ENCODE data around the gene UNC5A. TPM values are rescaled to one million over a fixed set of nuclear protein-coding genes. Genes with fewer than 3 reads are reported as not detected.
A peak's percentile ranks its signal among the peaks of the same experiment; 100 is the strongest.
"Not testable (repeated sequence)": the region's sequence is repeated elsewhere in the genome, so short reads cannot be mapped to it uniquely, and the experiment has no call there.

Gene UNC5A
- total RNA-seq, 1 experiment from 2014 or later, result 2.9 TPM

DNA sequence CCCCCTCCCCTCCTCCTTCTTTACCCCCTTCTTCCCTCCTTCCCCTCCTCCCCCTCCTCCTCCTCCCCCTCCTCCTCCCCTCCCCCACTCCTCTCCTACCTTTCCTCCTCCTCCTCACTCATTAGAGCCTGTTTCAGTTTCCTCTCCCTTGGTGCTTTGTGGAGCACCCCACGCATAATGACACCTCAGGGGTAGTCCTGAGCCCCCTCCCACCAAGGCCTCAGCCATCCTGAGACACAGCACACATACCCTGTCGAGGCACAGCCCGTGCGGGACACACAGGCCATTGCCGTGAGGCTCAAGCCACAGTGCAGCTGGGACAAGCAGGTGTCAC is 53.4 kb downstream of the UNC5A start:
- no peak for DNase-seq (ENCODE audit: low spot score)

DNA sequence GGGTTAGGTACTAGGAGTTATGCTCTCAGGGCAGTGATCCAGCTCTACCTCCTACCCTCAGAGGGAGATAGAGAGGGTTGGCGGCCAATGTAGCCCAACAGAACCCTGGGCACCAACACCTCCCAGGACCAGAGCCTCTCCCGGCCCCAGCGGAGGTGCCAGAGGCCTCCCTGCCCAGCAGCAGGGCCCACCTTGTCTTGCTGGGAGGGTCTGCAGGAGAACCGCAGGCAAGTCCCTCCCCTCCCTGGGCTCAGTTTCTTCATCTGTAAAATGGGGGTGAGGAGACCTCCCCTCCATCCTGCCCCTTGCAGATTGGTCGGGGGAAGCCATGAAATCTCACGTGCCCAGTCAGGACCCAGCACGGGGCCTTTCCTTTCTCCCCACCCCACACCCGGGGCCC is 54.4 kb downstream of the UNC5A start:
- no peak for DNase-seq (ENCODE audit: low spot score)

DNA sequence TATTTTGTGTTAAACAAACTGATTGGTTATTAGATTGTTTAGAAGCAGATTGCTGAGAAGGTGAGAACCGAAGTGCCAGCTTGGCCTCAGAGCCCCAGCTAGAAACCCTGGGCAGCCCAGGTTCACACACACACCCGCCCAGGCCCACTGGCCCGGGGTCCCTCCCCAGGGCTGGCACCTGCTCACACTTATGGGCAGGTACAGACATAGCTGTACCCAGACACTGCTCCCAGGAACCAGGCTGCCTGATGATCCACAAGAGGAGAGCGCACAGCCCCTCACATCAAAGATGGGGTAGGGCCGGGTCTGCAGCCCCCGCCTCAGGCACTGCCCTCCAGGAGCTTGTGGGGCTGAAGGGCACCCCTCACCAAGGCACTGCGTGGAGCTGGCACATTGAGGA is 55.6 kb downstream of the UNC5A start:
- DNase-seq (ENCODE audit: low spot score), result no peak

DNA sequence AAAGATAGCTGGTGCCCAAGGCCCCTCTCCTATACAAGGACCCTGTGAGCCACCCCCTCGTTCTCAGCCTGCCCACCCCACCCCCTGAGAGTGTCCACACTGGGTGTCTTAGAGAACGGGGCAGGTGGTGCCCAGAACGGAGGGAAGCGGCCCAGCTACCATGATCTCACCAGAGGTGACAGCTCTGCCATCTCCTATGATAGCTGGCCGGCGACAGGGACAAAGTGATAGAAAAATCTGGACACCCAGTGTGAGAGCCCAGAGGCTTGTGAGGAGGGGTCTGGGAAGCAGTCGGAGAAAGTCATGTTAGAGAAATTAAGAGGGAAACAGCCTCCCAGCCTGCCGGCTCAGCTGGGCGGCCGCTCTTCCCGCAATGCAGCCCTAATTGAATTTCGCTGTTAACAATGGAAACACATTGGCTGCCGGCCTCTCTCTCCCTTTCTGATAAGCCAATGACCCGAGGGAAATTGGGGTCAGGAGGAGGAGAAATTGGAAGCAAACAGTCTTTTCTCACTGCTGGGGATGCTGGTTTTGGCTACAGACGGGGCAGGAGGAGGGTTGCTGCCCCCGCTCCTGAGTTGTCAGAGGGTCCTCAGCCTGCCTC is 56.5 kb downstream of the UNC5A start:
- no peak for DNase-seq (ENCODE audit: low spot score)

DNA sequence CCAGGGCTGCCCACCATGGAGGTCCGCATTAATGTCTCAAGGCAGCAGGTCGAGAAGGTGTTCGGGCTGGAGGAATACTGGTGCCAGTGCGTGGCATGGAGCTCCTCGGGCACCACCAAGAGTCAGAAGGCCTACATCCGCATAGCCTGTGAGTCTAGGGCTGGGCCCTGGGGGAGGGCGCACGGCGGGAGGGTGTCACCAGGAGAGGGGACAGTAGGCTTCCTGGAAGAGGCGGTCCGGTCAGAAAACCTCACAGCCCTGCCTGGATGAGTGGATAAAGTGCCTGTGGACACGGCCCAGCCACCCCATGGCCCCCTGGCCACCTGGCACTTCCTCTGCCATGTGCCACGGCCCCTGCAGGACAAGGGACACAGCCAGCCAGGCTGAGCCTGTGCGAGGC is 57.8 kb downstream of the UNC5A start:
- no peak for DNase-seq (ENCODE audit: low spot score)

DNA sequence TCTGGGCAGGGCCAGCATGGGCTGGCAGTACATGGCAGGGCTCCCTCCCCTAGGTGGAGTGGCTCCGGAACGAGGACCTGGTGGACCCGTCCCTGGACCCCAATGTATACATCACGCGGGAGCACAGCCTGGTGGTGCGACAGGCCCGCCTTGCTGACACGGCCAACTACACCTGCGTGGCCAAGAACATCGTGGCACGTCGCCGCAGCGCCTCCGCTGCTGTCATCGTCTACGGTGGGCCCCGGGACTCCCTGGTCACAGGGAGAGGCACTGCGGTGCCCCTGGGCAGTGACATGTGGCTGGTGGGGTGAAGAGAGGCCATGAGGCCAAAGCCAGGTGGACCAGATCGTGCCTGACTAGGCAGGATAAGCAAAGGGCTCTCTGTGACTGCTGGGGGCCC is 58.4 kb downstream of the UNC5A start:
- DNase-seq (ENCODE audit: low spot score), result no peak

DNA sequence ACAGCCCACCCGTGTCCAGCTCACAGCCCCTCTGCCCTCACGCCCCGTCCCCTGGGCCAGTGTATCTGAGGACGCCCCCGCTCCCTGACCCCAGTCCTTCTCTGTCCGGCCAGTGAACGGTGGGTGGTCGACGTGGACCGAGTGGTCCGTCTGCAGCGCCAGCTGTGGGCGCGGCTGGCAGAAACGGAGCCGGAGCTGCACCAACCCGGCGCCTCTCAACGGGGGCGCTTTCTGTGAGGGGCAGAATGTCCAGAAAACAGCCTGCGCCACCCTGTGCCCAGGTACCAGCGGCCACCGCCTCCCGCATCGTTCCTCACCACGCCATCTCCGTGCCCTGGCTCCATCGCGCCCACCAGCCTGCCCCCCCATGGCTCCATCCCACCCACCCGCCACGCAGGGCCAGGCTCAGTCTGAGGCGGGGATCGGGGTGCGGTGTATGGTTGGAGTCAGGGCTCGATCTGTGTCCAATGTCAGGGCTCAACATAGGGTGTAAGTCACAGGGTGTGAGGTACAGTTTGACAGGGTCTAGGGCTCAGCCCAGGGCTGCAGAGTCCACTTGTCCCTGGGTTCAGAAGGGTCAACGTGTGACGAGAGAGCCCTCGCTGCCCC is 59.2 kb downstream of the UNC5A start:
- DNase-seq (ENCODE audit: low spot score), result no peak

DNA sequence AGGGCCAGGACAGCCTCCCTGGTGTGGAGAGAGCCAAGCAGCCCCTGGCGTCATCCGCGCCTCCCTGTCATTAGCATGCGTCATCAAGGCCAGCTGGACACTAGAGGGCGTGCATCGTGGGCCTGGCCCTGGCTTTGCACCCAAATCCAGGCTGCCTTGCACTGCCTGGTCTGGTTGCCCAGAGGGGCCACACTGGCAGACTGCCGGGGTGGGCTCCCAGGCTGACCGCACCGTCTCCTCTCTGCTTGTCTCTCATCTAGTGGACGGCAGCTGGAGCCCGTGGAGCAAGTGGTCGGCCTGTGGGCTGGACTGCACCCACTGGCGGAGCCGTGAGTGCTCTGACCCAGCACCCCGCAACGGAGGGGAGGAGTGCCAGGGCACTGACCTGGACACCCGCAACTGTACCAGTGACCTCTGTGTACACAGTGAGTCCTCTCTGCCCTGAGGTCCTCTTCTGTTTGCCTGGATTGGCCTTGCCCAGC is 59.8 kb downstream of the UNC5A start:
- DNase-seq (ENCODE audit: low spot score), result peak; percentile 17

DNA sequence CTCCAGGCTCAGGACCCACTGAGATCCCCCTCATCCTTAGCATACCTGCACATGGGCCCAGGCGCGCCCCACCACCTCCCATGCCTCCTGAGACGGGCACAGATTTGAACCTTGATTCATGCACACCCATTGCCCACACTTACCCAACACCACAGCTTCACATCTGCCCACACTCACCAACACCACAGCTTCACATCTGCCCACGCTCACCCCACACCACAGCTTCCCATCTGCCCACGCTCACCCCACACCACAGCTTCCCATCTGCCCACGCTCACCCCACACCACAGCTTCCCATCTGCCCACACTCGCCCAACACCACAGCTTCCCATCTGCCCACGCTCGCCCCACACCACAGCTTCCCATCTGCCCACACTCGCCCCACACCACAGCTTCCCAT is 60.3 kb downstream of the UNC5A start:
- DNase-seq (ENCODE audit: low spot score), result not testable (repeated sequence)

DNA sequence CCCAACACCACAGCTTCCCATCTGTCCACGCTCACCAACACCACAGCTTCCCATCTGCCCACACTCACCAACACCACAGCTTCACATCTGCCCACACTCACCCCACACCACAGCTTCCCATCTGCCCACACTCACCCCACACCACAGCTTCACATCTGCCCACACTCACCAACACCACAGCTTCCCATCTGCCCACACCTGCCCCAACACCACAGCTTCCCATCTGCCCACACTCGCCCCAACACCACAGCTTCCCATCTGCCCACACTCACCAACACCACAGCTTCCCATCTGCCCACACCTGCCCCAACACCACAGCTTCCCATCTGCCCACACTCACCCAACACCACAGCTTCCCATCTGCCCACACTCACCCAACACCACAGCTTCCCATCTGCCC is 62.2 kb downstream of the UNC5A start:
- DNase-seq (ENCODE audit: low spot score), result not testable (repeated sequence)

DNA sequence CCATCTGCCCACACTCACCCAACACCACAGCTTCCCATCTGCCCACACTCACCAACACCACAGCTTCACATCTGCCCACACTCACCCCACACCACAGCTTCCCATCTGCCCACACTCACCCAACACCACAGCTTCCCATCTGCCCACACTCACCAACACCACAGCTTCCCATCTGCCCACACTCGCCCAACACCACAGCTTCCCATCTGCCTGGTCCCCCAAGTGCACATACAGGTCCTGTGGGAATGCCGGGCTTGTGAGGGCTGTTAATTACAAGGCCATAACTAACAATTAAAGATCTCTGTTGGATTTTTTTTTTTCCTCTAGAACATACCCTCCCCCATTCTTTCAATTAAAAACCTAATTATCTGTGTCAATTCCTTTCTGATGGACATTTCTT is 62.7 kb downstream of the UNC5A start:
- DNase-seq (ENCODE audit: low spot score), result not testable (repeated sequence)

DNA sequence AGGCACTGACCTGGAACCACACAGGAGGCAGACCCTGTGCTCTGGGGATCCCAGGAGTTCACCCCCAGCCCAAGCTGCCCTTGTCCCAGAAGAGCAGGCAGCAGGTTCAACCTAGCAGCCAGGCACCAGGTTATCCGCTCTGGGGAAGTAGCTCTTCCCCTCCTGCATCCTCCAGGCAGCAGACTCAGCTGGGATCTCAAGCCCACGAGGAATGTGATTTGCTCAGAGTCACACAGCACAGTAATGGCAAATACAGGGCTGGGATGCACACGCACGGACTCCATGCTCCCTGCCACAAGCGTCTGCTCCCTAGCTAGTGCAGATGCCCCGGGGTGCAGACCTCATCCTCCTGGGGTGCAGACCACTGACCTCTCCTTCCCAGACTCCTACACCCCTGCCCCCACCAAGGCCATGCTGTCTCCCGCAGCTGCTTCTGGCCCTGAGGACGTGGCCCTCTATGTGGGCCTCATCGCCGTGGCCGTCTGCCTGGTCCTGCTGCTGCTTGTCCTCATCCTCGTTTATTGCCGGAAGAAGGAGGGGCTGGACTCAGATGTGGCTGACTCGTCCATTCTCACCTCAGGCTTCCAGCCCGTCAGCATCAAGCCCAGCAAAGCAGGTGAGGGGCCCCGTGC is 63.3 kb downstream of the UNC5A start:
- DNase-seq (ENCODE audit: low spot score), result no peak

DNA sequence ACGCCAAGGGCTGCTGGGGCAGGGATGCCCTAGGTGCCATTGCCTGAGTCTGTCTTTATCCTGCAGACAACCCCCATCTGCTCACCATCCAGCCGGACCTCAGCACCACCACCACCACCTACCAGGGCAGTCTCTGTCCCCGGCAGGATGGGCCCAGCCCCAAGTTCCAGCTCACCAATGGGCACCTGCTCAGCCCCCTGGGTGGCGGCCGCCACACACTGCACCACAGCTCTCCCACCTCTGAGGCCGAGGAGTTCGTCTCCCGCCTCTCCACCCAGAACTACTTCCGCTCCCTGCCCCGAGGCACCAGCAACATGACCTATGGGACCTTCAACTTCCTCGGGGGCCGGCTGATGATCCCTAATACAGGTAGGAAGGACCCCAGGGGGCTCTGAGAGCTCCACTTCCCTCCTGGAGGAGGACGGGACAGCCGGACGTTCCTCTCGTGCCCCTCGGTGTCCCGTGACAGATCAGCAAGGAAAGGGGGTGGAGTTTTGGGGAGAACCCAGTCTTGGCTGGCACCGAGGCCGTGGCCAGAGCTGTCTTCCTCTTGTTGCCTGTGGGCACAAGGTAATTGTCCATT is 63.9 kb downstream of the UNC5A start:
- DNase-seq (ENCODE audit: low spot score), result no peak

DNA sequence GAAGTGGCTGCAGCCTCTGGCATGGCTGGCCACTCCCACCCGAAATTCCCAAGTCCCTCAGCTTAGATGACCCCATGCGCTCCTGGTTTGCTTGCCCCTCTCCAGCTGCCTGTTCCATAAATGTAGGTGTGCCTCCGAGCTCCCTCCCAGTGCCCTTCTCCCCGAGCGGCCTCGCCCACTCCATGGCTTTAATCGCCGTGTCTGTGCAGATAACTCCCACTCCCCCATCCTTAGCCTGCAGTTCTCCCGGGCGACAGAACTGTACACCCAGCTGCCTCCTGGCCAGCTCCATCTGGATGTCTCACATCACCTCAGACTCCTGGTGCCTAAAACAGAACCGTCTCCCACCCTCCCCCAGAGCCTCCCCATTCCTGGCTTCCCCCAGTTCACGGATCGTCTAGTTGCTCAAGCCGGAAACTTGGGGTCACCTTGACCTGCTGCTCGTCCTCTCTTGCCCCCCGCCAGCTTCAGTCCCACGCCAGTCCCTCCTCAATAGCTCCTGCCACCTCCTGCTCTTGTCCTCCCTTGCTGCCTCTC is 64.7 kb downstream of the UNC5A start:
- no peak for DNase-seq (ENCODE audit: low spot score)

DNA sequence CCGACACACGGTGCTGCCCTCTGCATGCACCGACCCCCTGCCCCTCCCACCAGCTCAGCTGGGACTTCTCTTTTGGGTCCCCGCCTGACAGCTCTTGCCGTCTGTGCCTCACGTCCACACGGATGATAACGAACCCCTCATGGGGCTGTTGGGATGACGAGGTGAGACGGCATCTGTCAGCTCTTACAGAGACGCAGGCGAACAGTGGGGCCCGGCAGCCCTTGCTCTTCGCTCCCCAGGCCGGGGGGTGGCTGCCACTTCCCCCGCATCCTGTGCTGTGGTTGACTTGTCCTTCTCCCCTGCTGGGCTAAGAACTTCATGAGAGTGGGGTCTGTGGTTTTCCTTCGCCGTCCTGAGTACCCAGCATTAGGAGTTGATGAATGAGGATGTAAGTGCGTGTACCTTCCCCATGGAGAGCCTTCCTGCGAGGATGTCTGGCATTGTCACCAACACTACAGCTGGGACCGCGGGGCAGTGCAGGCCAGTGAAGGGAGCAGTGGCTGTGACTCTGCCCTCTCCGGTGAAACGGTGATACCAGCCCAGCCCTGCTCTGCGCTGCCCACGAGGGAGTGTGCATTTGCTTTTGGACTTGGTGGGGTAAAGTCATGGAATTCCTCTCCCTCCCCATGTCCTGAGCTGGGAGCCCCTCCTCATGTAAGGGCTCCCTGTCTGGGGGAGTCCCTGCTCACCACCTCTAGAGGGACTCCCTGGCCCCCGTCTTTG is 65.6 kb downstream of the UNC5A start:
- no peak for DNase-seq (ENCODE audit: low spot score)

DNA sequence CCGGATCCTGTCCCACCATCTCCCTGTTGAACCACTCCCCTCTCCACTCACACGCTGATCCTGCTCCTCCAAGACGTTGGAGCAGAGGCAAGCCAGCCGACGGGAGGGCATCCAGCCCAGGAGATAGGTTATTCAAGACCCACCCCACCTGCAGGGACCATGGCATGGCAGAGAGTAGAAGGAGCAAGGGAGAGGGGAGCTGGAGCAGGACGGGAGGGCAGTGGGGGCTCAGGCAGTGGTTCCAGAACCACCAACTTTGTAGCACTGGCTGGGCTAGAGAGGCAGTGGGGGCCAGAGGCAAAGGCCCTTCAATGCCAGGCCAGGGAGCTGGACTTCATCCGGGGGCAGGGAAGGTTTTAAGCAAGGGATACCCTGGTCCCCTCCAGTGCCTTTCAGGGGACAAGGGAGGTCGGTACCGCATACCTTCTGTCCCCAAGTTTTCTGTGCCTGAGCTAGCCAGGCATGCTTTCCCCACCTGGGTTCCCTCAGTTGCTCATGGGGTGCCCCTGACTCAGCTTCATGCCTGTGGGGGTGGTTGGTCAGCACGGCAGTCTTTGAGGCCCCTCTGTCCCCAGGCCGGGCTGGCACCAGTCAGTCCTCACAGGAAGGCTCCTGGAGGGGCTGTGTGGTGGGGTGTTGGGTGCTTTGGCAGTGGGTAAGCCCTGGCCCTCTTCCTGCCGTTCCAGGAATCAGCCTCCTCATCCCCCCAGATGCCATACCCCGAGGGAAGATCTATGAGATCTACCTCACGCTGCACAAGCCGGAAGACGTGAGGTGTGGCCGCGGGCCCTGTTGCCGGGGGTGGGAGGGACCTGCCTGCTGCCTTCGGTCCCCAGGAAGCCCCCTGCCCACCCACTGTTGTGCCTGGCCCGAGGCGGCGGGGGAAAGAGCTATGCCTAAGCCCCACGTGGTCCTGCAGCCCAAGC is 66.4 kb downstream of the UNC5A start:
- no peak for DNase-seq (ENCODE audit: low spot score)

DNA sequence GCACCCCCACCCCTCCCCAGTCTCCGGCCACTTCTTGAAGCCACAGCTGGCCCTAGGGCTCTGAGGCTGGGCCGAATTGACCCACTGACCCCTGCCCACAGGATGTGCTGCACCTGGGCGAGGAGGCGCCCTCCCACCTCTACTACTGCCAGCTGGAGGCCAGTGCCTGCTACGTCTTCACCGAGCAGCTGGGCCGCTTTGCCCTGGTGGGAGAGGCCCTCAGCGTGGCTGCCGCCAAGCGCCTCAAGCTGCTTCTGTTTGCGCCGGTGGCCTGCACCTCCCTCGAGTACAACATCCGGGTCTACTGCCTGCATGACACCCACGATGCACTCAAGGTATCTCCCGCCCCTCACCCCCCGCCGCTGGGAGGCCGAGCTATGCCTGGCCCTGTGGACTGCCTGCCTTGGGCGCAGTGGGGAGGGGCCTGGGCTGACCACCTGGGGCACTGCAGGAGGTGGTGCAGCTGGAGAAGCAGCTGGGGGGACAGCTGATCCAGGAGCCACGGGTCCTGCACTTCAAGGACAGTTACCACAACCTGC is 67.5 kb downstream of the UNC5A start:
- DNase-seq (ENCODE audit: low spot score), result no peak

DNA sequence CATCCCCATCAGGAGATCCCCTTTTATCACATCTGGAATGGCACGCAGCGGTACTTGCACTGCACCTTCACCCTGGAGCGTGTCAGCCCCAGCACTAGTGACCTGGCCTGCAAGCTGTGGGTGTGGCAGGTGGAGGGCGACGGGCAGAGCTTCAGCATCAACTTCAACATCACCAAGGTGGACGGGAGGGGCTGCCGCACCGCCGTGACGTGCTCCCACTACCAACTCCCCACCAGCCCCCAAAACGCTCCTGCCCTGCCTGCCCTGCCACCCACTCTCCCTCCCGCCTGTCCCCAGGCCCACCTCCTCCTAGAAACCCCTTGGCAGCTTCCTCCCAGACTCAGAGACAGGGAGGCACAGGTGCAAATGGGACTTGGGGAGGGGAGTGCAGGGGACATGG is 68.1 kb downstream of the UNC5A start:
- DNase-seq (ENCODE audit: low spot score), result no peak

DNA sequence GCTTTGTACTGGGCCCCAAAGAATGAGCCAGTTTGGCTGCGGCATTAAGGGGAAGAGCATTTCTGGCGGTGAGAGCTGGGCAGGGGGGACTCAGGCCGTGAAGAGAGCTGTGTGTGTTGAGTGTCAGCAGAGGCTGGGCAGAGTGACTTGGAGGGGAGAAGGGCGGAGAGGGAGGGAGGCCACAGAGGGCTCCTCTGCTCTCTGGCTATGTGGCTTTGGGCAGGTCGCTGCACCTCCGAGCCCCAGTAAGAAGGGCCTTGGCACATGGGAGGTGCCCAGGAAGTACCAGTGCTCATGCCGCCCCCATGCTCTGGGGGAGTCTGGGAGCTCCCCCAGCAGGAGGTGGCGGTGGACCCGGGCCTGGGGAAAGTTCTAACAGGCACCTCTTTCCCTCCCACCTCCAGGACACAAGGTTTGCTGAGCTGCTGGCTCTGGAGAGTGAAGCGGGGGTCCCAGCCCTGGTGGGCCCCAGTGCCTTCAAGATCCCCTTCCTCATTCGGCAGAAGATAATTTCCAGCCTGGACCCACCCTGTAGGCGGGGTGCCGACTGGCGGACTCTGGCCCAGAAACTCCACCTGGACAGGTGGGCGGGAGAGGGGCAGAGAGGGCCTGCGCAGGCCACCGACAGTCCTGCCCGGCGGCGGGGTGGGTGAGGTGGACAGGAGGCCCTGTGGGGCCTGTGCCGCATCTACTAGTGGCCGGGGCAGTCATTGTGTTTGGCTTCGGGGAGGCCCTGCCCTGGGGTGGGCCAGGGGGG is 68.7 kb downstream of the UNC5A start:
- no peak for DNase-seq (ENCODE audit: low spot score)

All from A172 (cell line).